HepG2 (cell line): ENCODE results near the gene NOL4L. TPM values are rescaled to one million over a fixed set of nuclear protein-coding genes. Genes with fewer than 3 reads are reported as not detected.
A peak's percentile ranks its signal among the peaks of the same experiment; 100 is the strongest.

Experiments
- CBX2 ChIP-seq, 2 experiments: fragments of 200-600 bp in 1 of 2; sonication (generic); formaldehyde crosslinking in 1 of 2; IDR thresholded peaks; 2 replicates each; pipeline versions ENCODE4 v1.7.0 to v1.8.1; 2018 to 2022; ENCODE audit warnings: low read depth in 2 of 2, low read length in 1 of 2, mild to moderate bottlenecking in 1 of 2, missing genetic modification reagents in 1 of 2
- FOXP1 ChIP-seq, 2 experiments: fragments of 450-650 bp in 1 of 2; IDR thresholded peaks; 2 replicates each; pipeline ENCODE4 v1.6.1; 2017 to 2018; ENCODE audit warnings: antibody characterized with exemption in 1 of 2
- KDM2A ChIP-seq: sonication (generic); formaldehyde crosslinking; IDR thresholded peaks from 2 replicates; pipeline ENCODE4 v1.4.0; 2020; ENCODE audit warnings: low read depth, missing genetic modification reagents, borderline replicate concordance
- KDM6A ChIP-seq: IDR thresholded peaks from 2 replicates; pipeline ENCODE4 v1.6.1; 2016; ENCODE audit warnings: low read depth
- PHF21A ChIP-seq: sonication (generic); formaldehyde crosslinking; IDR thresholded peaks from 2 replicates; pipeline ENCODE4 v1.5.0; 2020; ENCODE audit warnings: mild to moderate bottlenecking, missing genetic modification reagents
- RAD21 ChIP-seq: fragments of 450-650 bp; formaldehyde crosslinking; IDR thresholded peaks from 2 replicates; pipeline ENCODE4 v1.5.0; 2020; ENCODE audit warnings: mild to moderate bottlenecking
- SALL2 ChIP-seq: sonication (generic); formaldehyde crosslinking; IDR thresholded peaks from 2 replicates; pipeline ENCODE4 v1.8.1; 2023; ENCODE audit warnings: mild to moderate bottlenecking, missing genetic modification reagents, inconsistent platforms
- SYNCRIP ChIP-seq: fragments of 200-400 bp; formaldehyde crosslinking; IDR thresholded peaks from 2 replicates; pipeline ENCODE4 v1.6.1; 2018; ENCODE audit warnings: mild to moderate bottlenecking, low read depth, low read length; ENCODE audit not compliant: insufficient read depth
- TEAD2 ChIP-seq: sonication (generic); formaldehyde crosslinking; IDR thresholded peaks from 2 replicates; pipeline ENCODE4 v1.9.0; 2021; ENCODE audit warnings: missing genetic modification reagents
- ZKSCAN8 ChIP-seq: IDR thresholded peaks from 2 replicates; pipeline ENCODE4 v1.6.1; 2016; ENCODE audit warnings: borderline replicate concordance, missing genetic modification reagents, missing compliant biosample characterization
- ZNF136 ChIP-seq: sonication (generic); formaldehyde crosslinking; IDR thresholded peaks from 2 replicates; pipeline ENCODE4 v1.8.1; 2022; ENCODE audit warnings: low read depth, mild to moderate bottlenecking, moderate library complexity, missing genetic modification reagents
- ZNF331 ChIP-seq: sonication (generic); formaldehyde crosslinking; IDR thresholded peaks from 2 replicates; pipeline ENCODE4 v1.4.0; 2020; ENCODE audit warnings: missing genetic modification reagents
- ZNF607 ChIP-seq: sonication (generic); formaldehyde crosslinking; IDR thresholded peaks from 2 replicates; pipeline ENCODE4 v1.5.1; 2020; ENCODE audit warnings: missing genetic modification reagents, mild to moderate bottlenecking, borderline replicate concordance
- polyA plus RNA-seq, 8 experiments: library from polyadenylated mRNA; depleted of rRNA in 3 of 8; stranded (reverse) in 7 of 8; unstranded in 1 of 8; fragments of >200 nt; fragmentation: Illumina TruSeq in 4 of 8; extraction: Trizol in 4 of 8; gene quantifications; 2 replicates each; pipeline versions ENCODE4 v1.2.1 to v1.2.3, GENCODE V29; 2011 to 2016; ENCODE audit warnings: low read depth in 4 of 8, missing spikeins in 1 of 8, mixed read lengths in 1 of 8; ENCODE audit not compliant: insufficient read depth in 1 of 8
- total RNA-seq, 5 experiments: library from RNA; depleted of rRNA; stranded (reverse); fragments of >200 nt; fragmentation: Illumina TruSeq; extraction: Trizol; gene quantifications; 2 replicates each; pipeline ENCODE4 v1.2.3, GENCODE V29; 2016; ENCODE audit warnings: low read depth in 1 of 5
- TF ChIP-seq, protein P1 (sequence below): sonication (generic); formaldehyde crosslinking; IDR thresholded peaks from 2 replicates; pipeline ENCODE4 v1.5.1; 2020; ENCODE audit warnings: mild to moderate bottlenecking, missing genetic modification reagents, borderline replicate concordance
- TF ChIP-seq, protein P2 (sequence below): IDR thresholded peaks from 2 replicates; pipeline ENCODE4 v1.6.1; 2018; ENCODE audit warnings: missing genetic modification reagents, mild to moderate bottlenecking, missing compliant biosample characterization
- TF ChIP-seq, protein P3 (sequence below): sonication (generic); formaldehyde crosslinking; IDR thresholded peaks from 2 replicates; pipeline ENCODE4 v1.4.0; 2020; ENCODE audit warnings: low read depth, missing genetic modification reagents
- TF ChIP-seq, protein P4 (sequence below): IDR thresholded peaks from 2 replicates; pipeline ENCODE4 v1.6.1; 2016
- TF ChIP-seq, protein P5 (sequence below): sonication (generic); formaldehyde crosslinking; IDR thresholded peaks from 2 replicates; pipeline ENCODE4 v1.4.0; 2020; ENCODE audit warnings: missing genetic modification reagents

Gene NOL4L
- total and polyA plus RNA-seq, 2 of the 13 experiments (the other 11 are each of a cell fraction or from before 2014, with no cell fraction given), result 16.6 to 35.4 TPM

DNA sequence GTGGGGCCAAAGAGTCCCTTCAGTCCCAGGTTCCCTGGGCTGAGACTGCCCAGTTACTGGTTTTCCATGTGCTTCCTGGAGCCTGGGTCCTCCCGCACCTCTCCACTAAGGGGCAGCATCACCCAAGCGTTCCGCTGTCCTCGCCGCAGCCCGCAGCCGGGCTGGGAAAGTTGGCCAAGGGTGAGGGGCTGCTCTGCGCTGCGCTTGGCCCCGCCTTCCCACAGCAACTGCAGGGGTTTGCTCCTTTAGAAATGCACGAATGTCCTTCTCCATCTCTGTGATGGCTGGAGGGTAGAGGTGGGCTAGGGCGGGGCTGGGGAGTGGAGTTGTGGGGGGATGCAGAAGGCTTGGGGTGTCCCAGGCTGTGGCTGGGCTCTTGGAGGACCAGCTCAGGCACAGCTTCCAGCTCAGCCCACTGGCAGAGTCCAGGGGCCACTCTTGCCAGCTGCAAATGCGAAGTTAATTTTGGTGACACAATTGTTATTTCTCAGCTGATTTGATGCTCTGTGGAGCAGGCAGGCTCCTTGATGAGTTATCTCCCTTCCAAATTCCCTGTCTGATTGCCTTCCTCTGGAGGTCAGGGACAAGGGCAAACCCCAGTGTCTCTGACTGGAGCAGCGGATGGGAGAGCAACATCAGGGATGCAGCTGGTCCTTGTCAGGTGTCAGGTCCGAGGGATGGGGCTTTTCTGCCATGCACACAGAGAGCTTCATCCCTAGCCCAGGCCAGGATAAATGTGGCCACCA is 63.2 kb downstream of the NOL4L start (continued):
- peak; percentile 49; the same call in 1 of the 2 replicates for TF ChIP-seq KDM6A
- TF ChIP-seq ZNF607, result peak; percentile 5; the same call in 1 of the 2 replicates
- TF ChIP-seq, protein P1, sequence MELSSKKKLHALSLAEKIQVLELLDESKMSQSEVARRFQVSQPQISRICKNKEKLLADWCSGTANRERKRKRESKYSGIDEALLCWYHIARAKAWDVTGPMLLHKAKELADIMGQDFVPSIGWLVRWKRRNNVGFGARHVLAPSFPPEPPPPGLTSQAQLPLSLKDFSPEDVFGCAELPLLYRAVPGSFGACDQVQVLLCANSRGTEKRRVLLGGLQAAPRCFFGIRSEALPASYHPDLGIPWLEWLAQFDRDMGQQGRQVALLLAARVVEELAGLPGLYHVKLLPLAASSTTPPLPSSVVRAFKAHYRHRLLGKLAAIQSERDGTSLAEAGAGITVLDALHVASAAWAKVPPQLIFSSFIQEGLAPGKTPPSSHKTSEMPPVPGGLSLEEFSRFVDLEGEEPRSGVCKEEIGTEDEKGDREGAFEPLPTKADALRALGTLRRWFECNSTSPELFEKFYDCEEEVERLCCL (CRISPR knock-in tag), result peak; percentile 96; the same call in 1 of the 2 replicates
- no peak for TF ChIP-seq CBX2 (IDR thresholded peaks at IDR 0.05; ENCODE audit: low read depth, low read length)
- TF ChIP-seq CBX2 (CRISPR knock-in tag; IDR thresholded peaks at IDR 0.05; ENCODE audit: low read depth), result 0 out of 2 replicates have a peak, but pooled peaks have one; percentile 20
- TF ChIP-seq RAD21 (CRISPR knock-in tag), result peak; percentile 100
- no peak for TF ChIP-seq SYNCRIP
- TF ChIP-seq PHF21A (CRISPR knock-in tag), result peak; percentile 90
- TF ChIP-seq, protein P2, sequence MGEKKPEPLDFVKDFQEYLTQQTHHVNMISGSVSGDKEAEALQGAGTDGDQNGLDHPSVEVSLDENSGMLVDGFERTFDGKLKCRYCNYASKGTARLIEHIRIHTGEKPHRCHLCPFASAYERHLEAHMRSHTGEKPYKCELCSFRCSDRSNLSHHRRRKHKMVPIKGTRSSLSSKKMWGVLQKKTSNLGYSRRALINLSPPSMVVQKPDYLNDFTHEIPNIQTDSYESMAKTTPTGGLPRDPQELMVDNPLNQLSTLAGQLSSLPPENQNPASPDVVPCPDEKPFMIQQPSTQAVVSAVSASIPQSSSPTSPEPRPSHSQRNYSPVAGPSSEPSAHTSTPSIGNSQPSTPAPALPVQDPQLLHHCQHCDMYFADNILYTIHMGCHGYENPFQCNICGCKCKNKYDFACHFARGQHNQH, result peak; percentile 88; the same call in 1 of the 2 replicates
- TF ChIP-seq KDM2A (CRISPR knock-in tag), result peak; percentile 95
- TF ChIP-seq SALL2 (CRISPR knock-in tag), result peak; percentile 56; the same call in 1 of the 2 replicates
- peak; percentile 79 for TF ChIP-seq ZNF331 (CRISPR knock-in tag)
- TF ChIP-seq ZKSCAN8 (CRISPR knock-in tag), result peak; percentile 33; the same call in 1 of the 2 replicates
- TF ChIP-seq, protein P3, sequence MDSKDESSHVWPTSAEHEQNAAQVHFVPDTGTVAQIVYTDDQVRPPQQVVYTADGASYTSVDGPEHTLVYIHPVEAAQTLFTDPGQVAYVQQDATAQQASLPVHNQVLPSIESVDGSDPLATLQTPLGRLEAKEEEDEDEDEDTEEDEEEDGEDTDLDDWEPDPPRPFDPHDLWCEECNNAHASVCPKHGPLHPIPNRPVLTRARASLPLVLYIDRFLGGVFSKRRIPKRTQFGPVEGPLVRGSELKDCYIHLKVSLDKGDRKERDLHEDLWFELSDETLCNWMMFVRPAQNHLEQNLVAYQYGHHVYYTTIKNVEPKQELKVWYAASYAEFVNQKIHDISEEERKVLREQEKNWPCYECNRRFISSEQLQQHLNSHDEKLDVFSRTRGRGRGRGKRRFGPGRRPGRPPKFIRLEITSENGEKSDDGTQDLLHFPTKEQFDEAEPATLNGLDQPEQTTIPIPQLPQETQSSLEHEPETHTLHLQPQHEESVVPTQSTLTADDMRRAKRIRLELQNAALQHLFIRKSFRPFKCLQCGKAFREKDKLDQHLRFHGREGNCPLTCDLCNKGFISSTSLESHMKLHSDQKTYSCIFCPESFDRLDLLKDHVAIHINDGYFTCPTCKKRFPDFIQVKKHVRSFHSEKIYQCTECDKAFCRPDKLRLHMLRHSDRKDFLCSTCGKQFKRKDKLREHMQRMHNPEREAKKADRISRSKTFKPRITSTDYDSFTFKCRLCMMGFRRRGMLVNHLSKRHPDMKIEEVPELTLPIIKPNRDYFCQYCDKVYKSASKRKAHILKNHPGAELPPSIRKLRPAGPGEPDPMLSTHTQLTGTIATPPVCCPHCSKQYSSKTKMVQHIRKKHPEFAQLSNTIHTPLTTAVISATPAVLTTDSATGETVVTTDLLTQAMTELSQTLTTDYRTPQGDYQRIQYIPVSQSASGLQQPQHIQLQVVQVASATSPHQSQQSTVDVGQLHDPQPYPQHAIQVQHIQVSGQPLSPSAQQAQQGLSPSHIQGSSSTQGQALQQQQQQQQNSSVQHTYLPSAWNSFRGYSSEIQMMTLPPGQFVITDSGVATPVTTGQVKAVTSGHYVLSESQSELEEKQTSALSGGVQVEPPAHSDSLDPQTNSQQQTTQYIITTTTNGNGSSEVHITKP (CRISPR knock-in tag), result no peak
- TF ChIP-seq, protein P4, sequence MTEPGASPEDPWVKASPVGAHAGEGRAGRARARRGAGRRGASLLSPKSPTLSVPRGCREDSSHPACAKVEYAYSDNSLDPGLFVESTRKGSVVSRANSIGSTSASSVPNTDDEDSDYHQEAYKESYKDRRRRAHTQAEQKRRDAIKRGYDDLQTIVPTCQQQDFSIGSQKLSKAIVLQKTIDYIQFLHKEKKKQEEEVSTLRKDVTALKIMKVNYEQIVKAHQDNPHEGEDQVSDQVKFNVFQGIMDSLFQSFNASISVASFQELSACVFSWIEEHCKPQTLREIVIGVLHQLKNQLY (CRISPR knock-in tag), result no peak
- TF ChIP-seq FOXP1 (IDR thresholded peaks at IDR 0.05), result no peak
- TF ChIP-seq FOXP1 (CRISPR knock-in tag; IDR thresholded peaks at IDR 0.05), result no peak
- no peak for TF ChIP-seq TEAD2 (CRISPR knock-in tag)
- TF ChIP-seq ZNF136 (CRISPR knock-in tag), result 0 out of 2 replicates have a peak, but pooled peaks have one; percentile 81
- TF ChIP-seq, protein P5, sequence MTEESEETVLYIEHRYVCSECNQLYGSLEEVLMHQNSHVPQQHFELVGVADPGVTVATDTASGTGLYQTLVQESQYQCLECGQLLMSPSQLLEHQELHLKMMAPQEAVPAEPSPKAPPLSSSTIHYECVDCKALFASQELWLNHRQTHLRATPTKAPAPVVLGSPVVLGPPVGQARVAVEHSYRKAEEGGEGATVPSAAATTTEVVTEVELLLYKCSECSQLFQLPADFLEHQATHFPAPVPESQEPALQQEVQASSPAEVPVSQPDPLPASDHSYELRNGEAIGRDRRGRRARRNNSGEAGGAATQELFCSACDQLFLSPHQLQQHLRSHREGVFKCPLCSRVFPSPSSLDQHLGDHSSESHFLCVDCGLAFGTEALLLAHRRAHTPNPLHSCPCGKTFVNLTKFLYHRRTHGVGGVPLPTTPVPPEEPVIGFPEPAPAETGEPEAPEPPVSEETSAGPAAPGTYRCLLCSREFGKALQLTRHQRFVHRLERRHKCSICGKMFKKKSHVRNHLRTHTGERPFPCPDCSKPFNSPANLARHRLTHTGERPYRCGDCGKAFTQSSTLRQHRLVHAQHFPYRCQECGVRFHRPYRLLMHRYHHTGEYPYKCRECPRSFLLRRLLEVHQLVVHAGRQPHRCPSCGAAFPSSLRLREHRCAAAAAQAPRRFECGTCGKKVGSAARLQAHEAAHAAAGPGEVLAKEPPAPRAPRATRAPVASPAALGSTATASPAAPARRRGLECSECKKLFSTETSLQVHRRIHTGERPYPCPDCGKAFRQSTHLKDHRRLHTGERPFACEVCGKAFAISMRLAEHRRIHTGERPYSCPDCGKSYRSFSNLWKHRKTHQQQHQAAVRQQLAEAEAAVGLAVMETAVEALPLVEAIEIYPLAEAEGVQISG (CRISPR knock-in tag), result peak; percentile 84
